Activated naive CD4-positive, alpha-beta T cell treated with anti-CD3 and anti-CD28 coated beads for 36 hours (primary cell): ENCODE data around the gene CKMT2. TPM values are rescaled to one million over a fixed set of nuclear protein-coding genes. Genes with fewer than 3 reads are reported as not detected.

ENCODE experiments used
- CTCF ChIA-PET: fragments of 350-600 bp; sonication (Branson Sonifier 250); formaldehyde crosslinking; loops from one replicate; lab custom pipeline; 2021; ENCODE audit warnings: antibody characterized with exemption; lab: Charles Lee
- DNase-seq: peaks from one replicate; pipeline ENCODE4 v3.0.0-alpha.2; 2020
- H3K27ac Mint-ChIP-seq: one replicate; pipeline ENCODE4 v1.8.0; 2021; ENCODE audit warnings: mild to moderate bottlenecking, mixed read lengths
- H3K27me3 Mint-ChIP-seq: one replicate; pipeline ENCODE4 v1.8.0; 2021; ENCODE audit warnings: low read depth, mixed read lengths
- H3K36me3 Mint-ChIP-seq: one replicate; pipeline ENCODE4 v1.8.0; 2021; ENCODE audit warnings: low read depth, mixed read lengths
- H3K4me1 Mint-ChIP-seq: one replicate; pipeline ENCODE4 v1.8.0; 2021; ENCODE audit warnings: low read depth, mixed read lengths
- H3K4me3 Mint-ChIP-seq: one replicate; pipeline ENCODE4 v1.8.0; 2021; ENCODE audit warnings: mild to moderate bottlenecking, moderate library complexity, mixed read lengths
- H3K9me3 Mint-ChIP-seq: one replicate; pipeline ENCODE4 v1.8.0; 2021; ENCODE audit warnings: mixed read lengths
- intact Hi-C: fragments of 100-400 bp; cut with micrococcal nuclease; formaldehyde crosslinking; loops from one replicate; pipeline ENCODE4 v1.15.1; 2023
- total RNA-seq, 2 experiments: library from RNA; stranded (reverse); gene quantifications; one replicate each; pipeline ENCODE4 v1.2.3, GENCODE V29; 2021

Gene CKMT2
- total RNA-seq, 2 experiments from 2014 or later, result not detected

DNA sequence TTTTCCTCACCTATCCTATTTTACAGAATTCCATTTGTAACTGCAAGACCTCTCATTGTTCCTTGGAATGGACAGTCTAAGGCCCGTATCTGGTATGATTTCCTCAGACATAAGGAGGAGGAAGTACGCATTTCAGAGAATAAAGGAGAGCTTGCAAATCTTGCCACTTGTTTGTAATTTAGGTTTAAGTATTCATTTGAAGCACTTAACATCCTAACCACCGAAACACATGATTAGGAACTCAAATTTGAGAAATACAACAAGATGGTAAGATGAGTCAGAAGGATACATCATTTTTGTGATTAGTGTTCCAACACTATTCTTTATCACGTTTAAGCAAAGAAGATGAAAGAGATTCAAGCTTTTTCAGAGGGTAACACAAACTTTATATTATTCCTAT is 64.4 kb downstream of the CKMT2 start:
- DNase-seq, result no peak
- Mint-ChIP-seq H3K27me3 (no peaks in the 10 kb centered on the region), H3K9me3 (peaks cover 7% of the 10 kb centered on the region), H3K4me1 (peaks cover 35% of the 10 kb centered on the region), H3K36me3 (peaks cover 23% of the 10 kb centered on the region), H3K4me3 (no peak overlapping the region), H3K27ac (no peak overlapping the region)
- intact Hi-C loops, result loop anchor here (10.0 kb wide), 1 partner anchor 53 kb away; no protein-coding TSS in a partner anchor
- CTCF ChIA-PET, result interaction anchor here (0.7 kb wide), 1 partner anchor 189 kb away, joined by 3 read pairs; no protein-coding TSS in a partner anchor

DNA sequence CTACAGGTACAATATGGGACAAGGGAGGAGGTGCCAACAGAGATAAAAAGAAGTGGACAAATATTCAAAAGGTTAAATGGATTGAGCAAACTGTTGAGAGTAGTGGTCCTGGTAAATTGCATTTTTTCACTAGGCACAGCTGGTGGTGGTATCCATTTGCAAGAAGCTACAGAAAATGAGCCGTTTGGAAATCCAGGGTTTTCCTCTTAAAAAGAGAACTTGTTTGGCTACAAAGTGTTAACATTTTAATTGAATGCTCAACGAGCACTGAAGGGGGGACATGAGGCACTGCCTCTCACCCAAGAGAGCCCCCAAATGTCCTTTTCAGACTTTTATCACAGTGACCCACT is 67.8 kb downstream of the CKMT2 start:
- Mint-ChIP-seq H3K4me1 (peaks cover 44% of the 10 kb centered on the region), H3K36me3 (peaks cover 10% of the 10 kb centered on the region)

DNA sequence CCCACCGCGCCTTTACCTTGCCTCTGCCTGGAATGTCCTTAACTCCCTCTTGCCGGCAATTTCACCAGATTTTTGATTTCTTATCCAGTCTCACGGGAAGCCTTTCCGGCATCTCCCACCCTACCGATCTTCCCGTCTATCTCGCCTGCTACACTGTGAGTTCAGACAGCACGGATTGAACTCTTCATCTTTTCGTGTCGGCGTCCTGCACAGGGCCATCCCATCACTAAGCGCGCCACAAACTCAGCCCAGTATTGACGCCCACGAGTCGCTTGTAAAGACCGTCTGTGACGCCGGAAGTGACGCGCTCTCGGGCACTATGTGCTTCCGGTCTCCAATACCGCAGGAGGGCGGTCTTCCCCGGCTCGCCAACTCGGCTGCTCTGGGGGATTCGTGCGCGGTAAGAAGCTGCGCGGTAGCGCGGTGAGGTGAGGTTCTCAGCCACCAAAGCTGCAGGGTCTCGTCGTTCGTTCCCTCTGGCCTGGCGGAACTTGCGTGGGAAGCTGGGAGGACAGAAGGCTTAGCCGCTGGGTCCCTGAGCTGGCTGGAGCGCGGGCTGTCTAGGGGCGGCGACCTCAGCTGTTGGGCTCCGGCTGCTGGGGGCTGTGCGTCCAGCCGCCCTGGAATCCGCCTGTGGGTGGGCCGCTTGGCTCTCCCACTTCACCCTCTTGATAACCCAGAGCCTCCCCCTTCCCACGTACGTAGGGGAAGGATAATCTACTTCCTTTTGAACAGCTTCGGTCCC is 68.3 kb downstream of the CKMT2 start, which contains the start of gene ZCCHC9:
ZCCHC9 (plus strand) TSS at position 317 of the 745 bp plus-strand sequence. CDS start 3,171 bp downstream, outside the sequence.
- CTCF ChIA-PET, result interaction anchor here (0.5 to 0.6 kb wide), 2 partner anchors 464 to 598 kb away, joined by 3 read pairs; no protein-coding TSS in a partner anchor
- Mint-ChIP-seq H3K27me3 (no peaks in the 10 kb centered on the region), H3K4me3 (peak within 1 kb of the TSS; percentile 87), H3K36me3 (peaks cover 10% of the 10 kb centered on the region), H3K27ac (peak within 1 kb of the TSS; percentile 88), H3K4me1 (peaks cover 44% of the 10 kb centered on the region), H3K9me3 (no peaks in the 10 kb centered on the region)
- peak; percentile 96 for DNase-seq
- intact Hi-C loops, result loop anchor here (1.0 to 5.0 kb wide), 15 partner anchors 107 to 1775 kb away; partner anchors contain the start of genes RPS23, SSBP2, TMEM167A and XRCC4

More for the DNA sequence above, 67.8 kb downstream of the CKMT2 start:
- Mint-ChIP-seq H3K27ac (peak overlapping the region; percentile 88), H3K4me3 (peak overlapping the region; percentile 87), H3K9me3 (no peaks in the 10 kb centered on the region), H3K27me3 (no peaks in the 10 kb centered on the region)
- intact Hi-C loops, result loop anchor here (1.0 to 5.0 kb wide), 14 partner anchors 106 to 1776 kb away; partner anchors contain the start of genes RPS23, SSBP2, TMEM167A and XRCC4
- CTCF ChIA-PET, result interaction anchor here (2.2 to 2.3 kb wide), 2 partner anchors 69 to 105 kb away, joined by 5 to 9 read pairs; no protein-coding TSS in a partner anchor
- DNase-seq, result no peak

DNA sequence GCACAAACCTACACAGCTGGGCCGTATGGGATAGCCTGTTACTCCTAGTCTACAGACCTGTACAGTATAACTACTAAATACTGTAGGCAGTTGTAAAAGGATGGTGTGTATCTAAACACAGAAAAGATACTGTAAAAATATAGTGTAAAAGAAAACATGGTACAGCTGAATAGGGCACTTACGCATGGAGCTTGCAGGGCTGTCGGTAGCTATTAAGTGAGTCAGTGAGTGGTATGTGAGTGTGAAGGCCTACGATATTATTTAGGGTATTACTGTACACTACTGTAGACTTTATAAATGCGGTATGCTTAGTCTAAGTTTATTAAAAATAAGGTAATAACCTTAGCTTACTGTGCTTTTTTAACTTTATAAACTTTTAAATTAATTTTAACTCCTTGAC is 69.5 kb downstream of the CKMT2 start:
- peaks cover 10% of the 10 kb centered on the region for H3K36me3 Mint-ChIP-seq
- no peaks in the 10 kb centered on the region for H3K27me3 Mint-ChIP-seq
- H3K27ac Mint-ChIP-seq, result no peak overlapping the region
- H3K4me3 Mint-ChIP-seq, result peak overlapping the region; percentile 87
- intact Hi-C loops, result loop anchor here (2.0 to 5.0 kb wide), 2 partner anchors 550 to 860 kb away; no protein-coding TSS in a partner anchor
- no peak for DNase-seq
- CTCF ChIA-PET, result interaction anchor here (0.5 to 0.7 kb wide), 4 partner anchors 26 to 1186 kb away, joined by 3 to 8 read pairs (median 4); no protein-coding TSS in a partner anchor
- H3K9me3 Mint-ChIP-seq, result no peaks in the 10 kb centered on the region
- peaks cover 44% of the 10 kb centered on the region for H3K4me1 Mint-ChIP-seq

DNA sequence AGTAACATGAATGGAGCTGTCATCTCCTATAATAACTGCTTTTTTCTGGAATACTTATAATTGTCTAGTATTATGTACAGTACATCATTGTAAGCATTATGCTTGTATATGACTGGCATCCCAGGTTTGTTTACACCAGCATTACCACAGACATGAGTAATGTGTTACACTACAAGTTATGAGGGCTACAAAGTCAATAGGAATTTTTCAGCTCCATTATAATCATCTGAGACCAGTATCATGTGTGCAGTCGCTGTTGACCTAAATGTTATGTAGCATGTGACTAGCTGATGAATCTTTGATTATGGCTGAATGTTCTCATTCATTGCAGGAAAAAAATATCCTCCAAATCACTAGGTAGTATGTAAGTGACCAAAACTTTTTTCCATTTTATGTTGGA is 70.4 kb downstream of the CKMT2 start:
- Mint-ChIP-seq H3K4me3 (no peak overlapping the region), H3K27ac (no peak overlapping the region), H3K36me3 (peaks cover 9% of the 10 kb centered on the region), H3K9me3 (no peaks in the 10 kb centered on the region), H3K4me1 (peaks cover 39% of the 10 kb centered on the region), H3K27me3 (no peaks in the 10 kb centered on the region)
- CTCF ChIA-PET, result interaction anchor here (0.7 kb wide), 1 partner anchor 10 kb away, joined by 3 read pairs; no protein-coding TSS in a partner anchor
- no peak for DNase-seq
- intact Hi-C loops, result loop anchor here (2.0 to 5.0 kb wide), 2 partner anchors 549 to 859 kb away; no protein-coding TSS in a partner anchor

DNA sequence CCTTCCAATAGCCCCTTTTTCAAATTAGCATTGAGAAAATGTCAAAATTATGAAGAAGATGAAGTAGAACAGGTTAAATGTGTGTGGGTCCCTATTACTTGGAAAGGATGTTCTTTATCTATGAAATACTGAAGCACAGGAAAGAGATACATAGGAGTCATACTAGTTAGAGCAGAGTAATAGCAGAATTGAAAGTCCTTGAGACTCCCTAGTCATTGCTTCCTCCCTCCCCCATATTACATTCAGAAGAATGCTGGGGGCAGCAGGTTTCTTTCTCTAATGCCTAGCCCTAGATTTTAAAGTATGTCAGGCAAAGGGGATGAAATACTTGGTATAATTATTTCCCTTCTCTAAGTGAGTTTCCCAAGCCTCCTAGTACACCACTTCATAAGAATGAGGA is 72.7 kb downstream of the CKMT2 start:
- Mint-ChIP-seq H3K9me3 (no peaks in the 10 kb centered on the region), H3K4me3 (no peak overlapping the region), H3K27ac (no peak overlapping the region), H3K4me1 (peaks cover 24% of the 10 kb centered on the region), H3K36me3 (peaks cover 6% of the 10 kb centered on the region), H3K27me3 (no peaks in the 10 kb centered on the region)
- no peak for DNase-seq
- CTCF ChIA-PET, result no interaction called here
- intact Hi-C loops, result no loop called here

DNA sequence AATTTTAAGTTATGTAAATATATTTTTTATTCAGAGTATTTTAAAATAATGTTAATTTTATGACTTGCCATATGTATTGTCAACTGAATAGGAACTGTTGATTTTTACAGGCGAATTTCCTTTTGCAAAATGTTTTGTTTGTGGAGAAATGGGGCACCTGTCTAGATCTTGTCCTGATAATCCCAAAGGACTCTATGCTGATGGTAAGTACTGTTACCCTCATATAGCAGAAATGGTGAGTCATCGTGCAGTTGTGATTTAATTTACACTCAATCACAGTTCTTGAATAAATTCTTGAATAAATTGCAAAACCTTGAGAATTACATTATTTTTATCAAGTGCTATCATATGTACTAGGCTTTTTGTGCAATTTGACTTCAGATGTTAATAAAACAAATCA is 75.7 kb downstream of the CKMT2 start:
- no peaks in the 10 kb centered on the region for H3K27me3 Mint-ChIP-seq
- H3K27ac Mint-ChIP-seq, result no peak overlapping the region
- peaks cover 12% of the 10 kb centered on the region for H3K36me3 Mint-ChIP-seq
- CTCF ChIA-PET, result interaction anchor here (0.7 to 1.3 kb wide), 2 partner anchors 10 to 96 kb away, joined by 3 read pairs; no protein-coding TSS in a partner anchor
- no peak for DNase-seq
- H3K4me1 Mint-ChIP-seq, result peaks cover 14% of the 10 kb centered on the region
- intact Hi-C loops, result no loop called here
- no peaks in the 10 kb centered on the region for H3K9me3 Mint-ChIP-seq
- no peak overlapping the region for H3K4me3 Mint-ChIP-seq

DNA sequence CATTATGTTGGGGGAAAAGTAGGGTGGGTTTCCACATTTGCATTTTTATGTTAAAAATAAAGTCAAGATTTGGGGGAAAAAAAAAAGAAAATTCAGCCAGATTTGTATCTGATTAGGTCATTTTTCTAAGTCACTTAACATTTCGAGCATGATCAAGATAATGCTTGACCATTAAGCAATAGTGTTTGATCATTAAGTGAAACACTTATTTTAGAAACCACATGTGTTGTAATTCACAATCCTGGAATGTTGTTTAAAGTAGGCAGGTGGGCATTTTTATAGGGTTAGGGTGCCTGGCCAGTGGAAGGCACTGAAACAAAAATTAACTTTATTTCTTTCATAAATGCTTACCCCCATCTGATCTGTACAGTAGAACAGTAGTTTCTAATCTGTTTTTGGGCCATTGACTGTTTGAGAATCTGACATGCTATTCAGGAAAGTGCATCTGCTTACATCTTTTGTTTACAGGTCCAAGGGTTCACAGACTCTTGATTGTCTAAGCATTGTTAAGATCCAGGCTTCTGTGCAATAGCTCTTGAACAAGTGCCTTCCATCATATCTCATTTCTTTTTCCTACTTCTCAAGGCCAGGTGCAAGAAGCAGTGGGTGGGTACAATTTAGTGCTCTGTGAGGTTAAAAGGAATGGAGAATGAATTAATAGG is 77.4 kb downstream of the CKMT2 start:
- no peak overlapping the region for H3K27ac Mint-ChIP-seq
- intact Hi-C loops, result no loop called here
- peaks cover 16% of the 10 kb centered on the region for H3K36me3 Mint-ChIP-seq

DNA sequence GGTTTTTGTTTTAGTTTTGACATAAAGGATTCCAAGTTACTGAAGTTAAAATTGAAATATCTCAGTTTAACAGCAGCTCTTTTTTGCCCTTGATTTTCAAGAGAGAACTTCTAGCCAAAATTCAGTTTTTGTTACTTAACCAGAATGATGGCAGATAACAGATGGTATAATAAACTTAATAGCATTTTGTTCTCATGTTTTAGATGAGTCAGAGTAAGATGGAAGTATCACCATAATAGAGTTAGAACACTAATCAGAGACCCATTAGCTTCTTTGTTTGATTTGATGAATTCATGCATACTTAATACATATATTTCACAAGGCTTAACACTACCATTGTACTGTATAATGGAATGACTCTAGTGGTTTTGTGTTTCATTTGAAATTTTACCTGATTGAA is 80.2 kb downstream of the CKMT2 start:
- CTCF ChIA-PET, result interaction anchor here (1.2 kb wide), 1 partner anchor 10 kb away, joined by 3 read pairs; no protein-coding TSS in a partner anchor
- Mint-ChIP-seq H3K4me3 (no peak overlapping the region), H3K27me3 (no peaks in the 10 kb centered on the region), H3K27ac (no peak overlapping the region), H3K9me3 (no peaks in the 10 kb centered on the region), H3K4me1 (peaks cover 2% of the 10 kb centered on the region), H3K36me3 (peaks cover 15% of the 10 kb centered on the region)
- DNase-seq, result no peak
- intact Hi-C loops, result no loop called here

More for the DNA sequence above, 77.4 kb downstream of the CKMT2 start:
- H3K9me3 Mint-ChIP-seq, result no peaks in the 10 kb centered on the region
- no peaks in the 10 kb centered on the region for H3K27me3 Mint-ChIP-seq
- CTCF ChIA-PET, result interaction anchor here (1.3 kb wide), 1 partner anchor 11 kb away, joined by 5 read pairs; no protein-coding TSS in a partner anchor
- H3K4me1 Mint-ChIP-seq, result peaks cover 4% of the 10 kb centered on the region
- DNase-seq, result no peak
- H3K4me3 Mint-ChIP-seq, result no peak overlapping the region

DNA sequence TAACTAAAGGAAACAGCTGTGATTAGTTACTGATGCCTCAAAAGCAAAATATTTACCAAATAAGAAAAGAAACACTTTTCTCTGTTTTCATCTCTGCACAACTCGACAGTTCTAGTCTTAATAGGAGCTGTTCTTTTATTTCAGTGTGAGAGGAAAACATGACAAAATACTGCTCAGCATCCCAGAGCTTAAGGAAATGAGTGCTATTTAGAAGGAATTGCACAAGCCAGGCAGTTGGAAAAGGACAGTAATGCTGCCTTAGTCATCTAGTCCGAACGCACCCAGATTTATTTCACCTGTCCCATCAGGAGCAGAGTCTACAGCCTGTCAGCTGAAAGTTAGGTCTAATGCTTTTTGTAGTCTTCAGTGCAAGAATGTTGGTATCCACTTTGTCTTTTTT is 80.6 kb downstream of the CKMT2 start:
- peaks cover 14% of the 10 kb centered on the region for H3K36me3 Mint-ChIP-seq
- intact Hi-C loops, result no loop called here
- H3K27ac Mint-ChIP-seq, result no peak overlapping the region
- no peaks in the 10 kb centered on the region for H3K9me3 Mint-ChIP-seq
- no peak overlapping the region for H3K4me3 Mint-ChIP-seq
- peaks cover 2% of the 10 kb centered on the region for H3K4me1 Mint-ChIP-seq
- no peaks in the 10 kb centered on the region for H3K27me3 Mint-ChIP-seq
- DNase-seq, result no peak
- CTCF ChIA-PET, result interaction anchor here (1.2 kb wide), 1 partner anchor 10 kb away, joined by 3 read pairs; no protein-coding TSS in a partner anchor

DNA sequence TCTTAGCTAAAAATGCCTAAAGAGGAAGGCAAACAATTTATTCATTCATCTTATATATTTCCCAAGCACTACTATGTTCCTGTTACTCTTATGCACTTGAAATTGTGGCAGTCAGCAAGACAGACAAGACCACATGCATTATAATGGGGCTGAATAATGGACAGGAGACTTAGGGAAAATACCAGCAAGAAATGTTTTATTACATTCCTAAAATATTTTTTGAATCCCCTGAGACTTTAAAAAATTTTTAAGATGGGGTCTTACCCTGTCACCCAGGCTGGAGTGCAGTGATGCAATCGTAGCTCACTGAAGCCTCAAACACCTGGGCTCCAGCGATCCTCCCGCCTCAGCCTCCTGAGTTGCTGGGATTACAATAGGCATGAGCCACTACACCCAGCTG is 81.5 kb downstream of the CKMT2 start:
- Mint-ChIP-seq H3K36me3 (peaks cover 14% of the 10 kb centered on the region), H3K9me3 (no peaks in the 10 kb centered on the region), H3K4me1 (peaks cover 2% of the 10 kb centered on the region), H3K27me3 (no peaks in the 10 kb centered on the region), H3K27ac (no peak overlapping the region), H3K4me3 (no peak overlapping the region)
- no peak for DNase-seq
- intact Hi-C loops, result no loop called here
- CTCF ChIA-PET, result no interaction called here

DNA sequence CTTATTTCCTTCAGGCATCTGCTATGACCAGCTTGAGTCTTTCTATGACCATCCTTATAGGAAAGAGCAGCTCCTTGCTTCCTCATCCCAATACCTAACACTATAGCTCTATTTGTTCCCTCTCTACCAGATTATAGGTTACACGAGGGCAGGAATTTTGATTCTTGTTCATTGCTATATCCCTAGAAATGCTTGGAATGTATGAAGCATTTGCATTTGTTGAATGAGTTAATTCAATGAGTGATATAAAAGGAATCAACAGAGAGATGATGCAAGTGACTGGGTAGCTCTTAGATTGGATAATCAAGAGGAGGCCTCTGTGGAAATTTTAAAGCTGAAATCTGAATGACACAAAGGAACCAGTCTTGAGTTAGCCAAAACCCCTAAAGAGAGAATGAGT is 82.2 kb downstream of the CKMT2 start:
- no peak overlapping the region for H3K27ac Mint-ChIP-seq
- no peak for DNase-seq
- peaks cover 2% of the 10 kb centered on the region for H3K4me1 Mint-ChIP-seq
- H3K4me3 Mint-ChIP-seq, result no peak overlapping the region
- CTCF ChIA-PET, result no interaction called here
- intact Hi-C loops, result no loop called here
- H3K27me3 Mint-ChIP-seq, result no peaks in the 10 kb centered on the region
- no peaks in the 10 kb centered on the region for H3K9me3 Mint-ChIP-seq
- H3K36me3 Mint-ChIP-seq, result peaks cover 14% of the 10 kb centered on the region
